Caco-2 (cell line): ENCODE data around the gene KRT37. TPM values are rescaled to one million over a fixed set of nuclear protein-coding genes. Genes with fewer than 3 reads are reported as not detected.

ENCODE experiments used
- BruUV-seq: library from RNA; stranded (reverse); fragments of 400-500 nt; replicated peaks from 2 replicates; lab custom pipeline; 2021; lab: Mats Ljungman, UMichigan
- CTCF ChIA-PET: fragments of 300-600 bp; sonication (Branson Sonifier 250); formaldehyde crosslinking; loops from one replicate; lab custom pipeline; 2022; ENCODE audit warnings: antibody characterized with exemption; lab: Charles Lee
- POLR2A ChIA-PET: fragments of 300-600 bp; sonication (Branson Sonifier 250); formaldehyde crosslinking; loops from one replicate; lab custom pipeline; 2022; ENCODE audit warnings: antibody characterized with exemption; lab: Charles Lee
- DNase-seq, 2 experiments: peaks; one replicate each; pipeline versions ENCODE4 v3.0.0 to v3.0.0-alpha.2; 2020 to 2022
- H3K27me3 ChIP-seq: replicated peaks from 2 replicates; pipeline ENCODE4 v1.6.0; 2011; ENCODE audit warnings: low read length; ENCODE audit not compliant: control insufficient read depth, insufficient read depth
- H3K36me3 ChIP-seq: 2 replicates; pipeline ENCODE4 v1.5.1; 2011; ENCODE audit warnings: low read length; ENCODE audit not compliant: control insufficient read depth, insufficient read depth
- H3K4me1 ChIP-seq: fragments of 250-450 bp; sonication (Bioruptor Pico); 2 replicates; pipeline ENCODE4 v1.5.1; 2020; ENCODE audit warnings: mild to moderate bottlenecking
- H3K4me3 ChIP-seq: 2 replicates; pipeline ENCODE4 v1.5.1; 2011; ENCODE audit warnings: low read depth, mild to moderate bottlenecking, control low read depth, low read length
- H3K9me3 ChIP-seq: fragments of 250-450 bp; sonication (Bioruptor Pico); 2 replicates; pipeline ENCODE4 v1.5.1; 2020; ENCODE audit warnings: mild to moderate bottlenecking, moderate library complexity
- H3K27ac Mint-ChIP-seq: one replicate; pipeline ENCODE4 v1.8.0; 2022; ENCODE audit warnings: mixed read lengths; ENCODE audit not compliant: unreplicated experiment
- H3K27me3 Mint-ChIP-seq: one replicate; pipeline ENCODE4 v1.8.0; 2022; ENCODE audit warnings: mixed read lengths; ENCODE audit not compliant: insufficient read depth, unreplicated experiment
- H3K36me3 Mint-ChIP-seq: one replicate; pipeline ENCODE4 v1.8.0; 2022; ENCODE audit warnings: mild to moderate bottlenecking, mixed read lengths; ENCODE audit not compliant: insufficient read depth, unreplicated experiment
- H3K4me1 Mint-ChIP-seq: one replicate; pipeline ENCODE4 v1.8.0; 2022; ENCODE audit warnings: low read depth, mixed read lengths; ENCODE audit not compliant: unreplicated experiment
- H3K4me3 Mint-ChIP-seq: one replicate; pipeline ENCODE4 v1.8.0; 2022; ENCODE audit warnings: mild to moderate bottlenecking, moderate library complexity, mixed read lengths; ENCODE audit not compliant: unreplicated experiment
- H3K9me3 Mint-ChIP-seq: one replicate; pipeline ENCODE4 v1.8.0; 2022; ENCODE audit warnings: mixed read lengths; ENCODE audit not compliant: unreplicated experiment
- intact Hi-C: fragments of 100-400 bp; cut with micrococcal nuclease; formaldehyde crosslinking; loops from one replicate; pipeline ENCODE4 v1.10.0; 2022; ENCODE audit not compliant: unreplicated experiment
- total RNA-seq: library from RNA; stranded (reverse); gene quantifications from 2 replicates; pipeline ENCODE4 v1.2.3, GENCODE V29; 2022
- TF ChIP-seq, protein P1 (sequence below), 2 experiments: fragments of 200-600 bp in 1 of 2; IDR thresholded peaks; 1 replicate in 1 of 2; 2 replicates in 1 of 2; pipeline versions ENCODE4 v1.5.1 to v1.8.0; 2011 to 2022; ENCODE audit warnings: antibody characterized with exemption in 1 of 2, control low read depth in 1 of 2, inconsistent platforms in 1 of 2, low read depth in 1 of 2, low read length in 1 of 2, mild to moderate bottlenecking in 1 of 2, moderate library complexity in 1 of 2; ENCODE audit not compliant: insufficient read depth in 1 of 2, severe bottlenecking in 1 of 2, unreplicated experiment in 1 of 2

Gene KRT37
- total RNA-seq, 1 experiment from 2014 or later = not detected

GRCh38 chr17:41411072-41411840, 13.1 kb downstream of the KRT37 start:
- intact Hi-C loops = loop anchor here (10.0 kb wide), 2 partner anchors 56 to 114 kb away; partner anchors contain the start of genes KRT19 and KRT33A
- Histone ChIP-seq H3K4me1 (peaks cover 34% of the 10 kb centered on the region), H3K36me3 (no peaks in the 10 kb centered on the region), H3K4me3 (no peak overlapping the region), H3K9me3 (no peaks in the 10 kb centered on the region), H3K27me3 (no peaks in the 10 kb centered on the region)
- no peaks in the 10 kb centered on the region for H3K36me3 Mint-ChIP-seq
- H3K4me3 Mint-ChIP-seq = no peak overlapping the region
- no peak for DNase-seq
- peaks cover 43% of the 10 kb centered on the region for H3K4me1 Mint-ChIP-seq
- ChIA-PET POLR2A (no interaction called here), CTCF (no interaction called here)
- no peaks in the 10 kb centered on the region for H3K9me3 Mint-ChIP-seq
- H3K27ac Mint-ChIP-seq = no peak overlapping the region
- no TSS peak for BruUV-seq
- no peaks in the 10 kb centered on the region for H3K27me3 Mint-ChIP-seq
- TF ChIP-seq, protein P1, sequence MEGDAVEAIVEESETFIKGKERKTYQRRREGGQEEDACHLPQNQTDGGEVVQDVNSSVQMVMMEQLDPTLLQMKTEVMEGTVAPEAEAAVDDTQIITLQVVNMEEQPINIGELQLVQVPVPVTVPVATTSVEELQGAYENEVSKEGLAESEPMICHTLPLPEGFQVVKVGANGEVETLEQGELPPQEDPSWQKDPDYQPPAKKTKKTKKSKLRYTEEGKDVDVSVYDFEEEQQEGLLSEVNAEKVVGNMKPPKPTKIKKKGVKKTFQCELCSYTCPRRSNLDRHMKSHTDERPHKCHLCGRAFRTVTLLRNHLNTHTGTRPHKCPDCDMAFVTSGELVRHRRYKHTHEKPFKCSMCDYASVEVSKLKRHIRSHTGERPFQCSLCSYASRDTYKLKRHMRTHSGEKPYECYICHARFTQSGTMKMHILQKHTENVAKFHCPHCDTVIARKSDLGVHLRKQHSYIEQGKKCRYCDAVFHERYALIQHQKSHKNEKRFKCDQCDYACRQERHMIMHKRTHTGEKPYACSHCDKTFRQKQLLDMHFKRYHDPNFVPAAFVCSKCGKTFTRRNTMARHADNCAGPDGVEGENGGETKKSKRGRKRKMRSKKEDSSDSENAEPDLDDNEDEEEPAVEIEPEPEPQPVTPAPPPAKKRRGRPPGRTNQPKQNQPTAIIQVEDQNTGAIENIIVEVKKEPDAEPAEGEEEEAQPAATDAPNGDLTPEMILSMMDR (IDR thresholded peaks at IDR 0.05; ENCODE audit: insufficient read depth in 1 of 2, low read depth in 1 of 2, low read length in 1 of 2, severe bottlenecking in 1 of 2, unreplicated experiment in 1 of 2) = no peak

DNA sequence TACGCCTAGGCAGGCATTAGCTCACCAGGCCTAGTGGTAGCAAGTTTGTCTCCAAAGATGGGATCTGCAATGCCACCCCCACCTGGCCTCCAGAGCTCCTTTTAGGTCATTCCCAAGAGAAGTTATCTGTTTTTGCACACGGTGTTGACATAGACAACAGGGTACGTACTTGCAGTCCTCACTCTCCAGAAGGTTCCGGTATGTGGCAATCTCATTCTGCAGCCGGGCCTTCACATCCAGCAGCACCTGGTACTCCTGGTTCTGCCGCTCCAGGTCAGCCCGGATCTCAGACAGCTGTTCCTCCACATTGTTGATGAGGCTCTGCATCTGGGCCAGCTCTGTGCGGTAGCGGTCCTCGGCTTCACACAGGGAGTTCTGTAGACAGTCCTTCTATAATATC, 17.2 kb downstream of the KRT37 start:
- H3K9me3 Mint-ChIP-seq = no peaks in the 10 kb centered on the region
- DNase-seq = no peak
- H3K4me3 Mint-ChIP-seq = no peak overlapping the region
- no peaks in the 10 kb centered on the region for H3K36me3 Mint-ChIP-seq
- ChIA-PET POLR2A (no interaction called here), CTCF (interaction anchor here (0.5 to 2.1 kb wide), 3 partner anchors 11 to 142 kb away, joined by 3 to 12 read pairs (median 6); no protein-coding TSS in a partner anchor)
- intact Hi-C loops = loop anchor here (5.0 kb wide), 1 partner anchor 240 kb away; no protein-coding TSS in a partner anchor
- no peaks in the 10 kb centered on the region for H3K36me3 ChIP-seq
- H3K27ac Mint-ChIP-seq = no peak overlapping the region
- TF ChIP-seq, protein P1 (IDR thresholded peaks at IDR 0.05; ENCODE audit: insufficient read depth in 1 of 2, low read depth in 1 of 2, low read length in 1 of 2, severe bottlenecking in 1 of 2, unreplicated experiment in 1 of 2) = no peak
- no peak overlapping the region for H3K4me3 ChIP-seq
- no peaks in the 10 kb centered on the region for H3K27me3 ChIP-seq
- no TSS peak for BruUV-seq
- peaks cover 12% of the 10 kb centered on the region for H3K4me1 Mint-ChIP-seq
- no peaks in the 10 kb centered on the region for H3K27me3 Mint-ChIP-seq
- no peaks in the 10 kb centered on the region for H3K9me3 ChIP-seq
- peaks cover 7% of the 10 kb centered on the region; the same call in 1 of the 2 replicates for H3K4me1 ChIP-seq

- H3K27me3 ChIP-seq = no peaks in the 10 kb centered on the region
- ChIA-PET CTCF (interaction anchor here (0.9 to 2.1 kb wide), 12 partner anchors 12 to 259 kb away, joined by 3 to 12 read pairs (median 4); no protein-coding TSS in a partner anchor), POLR2A (no interaction called here)
- H3K4me1 Mint-ChIP-seq = peaks cover 9% of the 10 kb centered on the region
- no peaks in the 10 kb centered on the region for H3K27me3 Mint-ChIP-seq
- H3K36me3 Mint-ChIP-seq = no peaks in the 10 kb centered on the region
- no peak overlapping the region for H3K4me3 ChIP-seq
- H3K27ac Mint-ChIP-seq = no peak overlapping the region
- peaks cover 7% of the 10 kb centered on the region; the same call in 1 of the 2 replicates for H3K4me1 ChIP-seq
- BruUV-seq = no TSS peak
- no peaks in the 10 kb centered on the region for H3K9me3 Mint-ChIP-seq
- H3K9me3 ChIP-seq = no peaks in the 10 kb centered on the region
- intact Hi-C loops = loop anchor here (5.0 kb wide), 1 partner anchor 241 kb away; no protein-coding TSS in a partner anchor
- no peak overlapping the region for H3K4me3 Mint-ChIP-seq
- peak; percentile 48 to 66 for DNase-seq
- TF ChIP-seq, protein P1 (IDR thresholded peaks at IDR 0.05; ENCODE audit: insufficient read depth in 1 of 2, low read depth in 1 of 2, low read length in 1 of 2, severe bottlenecking in 1 of 2, unreplicated experiment in 1 of 2) = peak; percentile 14 to 46
- H3K36me3 ChIP-seq = no peaks in the 10 kb centered on the region
Measured at GRCh38 chr17:41406205-41406604, 18.2 kb downstream of the KRT37 start.
